ENCODE data around the gene HADHB. TPM values are rescaled to one million over a fixed set of nuclear protein-coding genes. Genes with fewer than 3 reads are reported as not detected.

Gene HADHB
- total RNA-seq, 1 experiment from 2014 or later, result 41.3 TPM

DNA sequence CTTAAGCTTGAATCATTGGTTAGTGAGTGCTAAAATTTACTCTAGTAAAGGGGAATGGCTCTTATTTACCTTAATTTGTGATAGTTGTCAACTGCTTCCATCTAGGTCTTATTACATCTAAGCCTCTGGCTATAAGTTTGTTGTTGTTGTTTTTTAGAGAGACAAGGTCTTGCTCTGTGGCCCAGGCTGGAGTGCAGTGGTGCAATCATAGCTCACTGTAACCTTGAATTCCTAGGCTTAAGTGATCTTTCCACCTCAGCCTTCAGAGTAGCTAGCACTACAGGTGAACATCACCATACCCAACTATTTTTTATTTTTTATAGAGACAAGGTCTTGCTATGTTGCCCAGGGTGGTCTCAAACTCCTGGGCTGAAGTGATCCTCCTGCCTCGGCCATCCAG, 6.9 kb upstream of the HADHB start:
- Histone ChIP-seq H2BK15ac (ENCODE audit: low read depth, low read length) (no peak overlapping the region), H3K27ac (ENCODE audit: insufficient read length, low read depth, low read length) (no peak overlapping the region), H2BK120ac (ENCODE audit: low read depth, low read length, poor library complexity, severe bottlenecking) (no peak overlapping the region), H3K18ac (ENCODE audit: insufficient read length, low read depth, low read length) (no peak overlapping the region), H4K5ac (ENCODE audit: insufficient read length, low read depth, low read length) (no peak overlapping the region), H3K79me2 (ENCODE audit: insufficient read depth, low read length) (peaks cover 5% of the 10 kb centered on the region; the same call in 1 of the 2 replicates), H3K9ac (ENCODE audit: extremely low read depth, insufficient read length, low read length) (no peak overlapping the region), H3K79me1 (ENCODE audit: insufficient read depth, low read depth, low read length, poor library complexity, severe bottlenecking) (no peaks in the 10 kb centered on the region), H2BK5ac (ENCODE audit: insufficient read length, low read length) (no peak overlapping the region), H3T11ph (ENCODE audit: low read length) (no peak overlapping the region), H3K23ac (ENCODE audit: insufficient read length, low read depth, low read length) (no peak overlapping the region), H3K4me1 (ENCODE audit: insufficient read depth, low read length) (no peaks in the 10 kb centered on the region), H4K8ac (replicated peaks; ENCODE audit: insufficient read length, low read depth, low read length) (no peak overlapping the region), H3K23me2 (ENCODE audit: insufficient read length, low read depth, low read length, poor library complexity, severe bottlenecking) (peaks cover 3% of the 10 kb centered on the region), H2BK12ac (ENCODE audit: insufficient read length, low read depth, low read length) (no peak overlapping the region), H4K91ac (ENCODE audit: insufficient read length, low read depth, low read length) (no peak overlapping the region), H3K4me2 (ENCODE audit: insufficient read depth, insufficient read length, low read length) (no peak overlapping the region), H3K4ac (ENCODE audit: low read depth, low read length) (no peak overlapping the region), H3K14ac (ENCODE audit: insufficient read depth, low read length) (no peak overlapping the region), H3K9me3 (ENCODE audit: control insufficient read depth, low read depth, low read length) (no peaks in the 10 kb centered on the region), H2BK20ac (ENCODE audit: low read depth, low read length, poor library complexity, severe bottlenecking) (no peak overlapping the region), H3K27me3 (ENCODE audit: insufficient read depth, low read length) (no peaks in the 10 kb centered on the region), H4K20me1 (ENCODE audit: control insufficient read depth, insufficient read depth, insufficient read length) (no peaks in the 10 kb centered on the region), H2AFZ (ENCODE audit: low read length) (no peak overlapping the region), H2AK5ac (ENCODE audit: insufficient read length, low read length) (no peak overlapping the region), H3K56ac (ENCODE audit: insufficient read length, low read depth, low read length) (no peak overlapping the region)
- TF ChIP-seq, protein P1, sequence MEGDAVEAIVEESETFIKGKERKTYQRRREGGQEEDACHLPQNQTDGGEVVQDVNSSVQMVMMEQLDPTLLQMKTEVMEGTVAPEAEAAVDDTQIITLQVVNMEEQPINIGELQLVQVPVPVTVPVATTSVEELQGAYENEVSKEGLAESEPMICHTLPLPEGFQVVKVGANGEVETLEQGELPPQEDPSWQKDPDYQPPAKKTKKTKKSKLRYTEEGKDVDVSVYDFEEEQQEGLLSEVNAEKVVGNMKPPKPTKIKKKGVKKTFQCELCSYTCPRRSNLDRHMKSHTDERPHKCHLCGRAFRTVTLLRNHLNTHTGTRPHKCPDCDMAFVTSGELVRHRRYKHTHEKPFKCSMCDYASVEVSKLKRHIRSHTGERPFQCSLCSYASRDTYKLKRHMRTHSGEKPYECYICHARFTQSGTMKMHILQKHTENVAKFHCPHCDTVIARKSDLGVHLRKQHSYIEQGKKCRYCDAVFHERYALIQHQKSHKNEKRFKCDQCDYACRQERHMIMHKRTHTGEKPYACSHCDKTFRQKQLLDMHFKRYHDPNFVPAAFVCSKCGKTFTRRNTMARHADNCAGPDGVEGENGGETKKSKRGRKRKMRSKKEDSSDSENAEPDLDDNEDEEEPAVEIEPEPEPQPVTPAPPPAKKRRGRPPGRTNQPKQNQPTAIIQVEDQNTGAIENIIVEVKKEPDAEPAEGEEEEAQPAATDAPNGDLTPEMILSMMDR (conservative IDR thresholded peaks at IDR 0.05), result no peak
- no CpG with 5 or more reads among the region's 1 CpG for WGBS (ENCODE audit: extremely low coverage, insufficient read length, low lambda C conversion rate)
- Mint-ChIP-seq H3K36me3 (ENCODE audit: insufficient read depth in 1 of 3, low read depth in 3 of 3) (peaks cover 18 to 48% (median 19%) of the 10 kb centered on the region in 3 experiments; a peak in 6 of 7 replicates), H3K9me3 (no peaks in the 10 kb centered on the region), H3K4me3 (no peak overlapping the region), H3K27me3 (ENCODE audit: low read depth) (no peaks in the 10 kb centered on the region), H3K4me1 (peaks cover 12% of the 10 kb centered on the region in 2 experiments), H3K27ac (no peak overlapping the region)
- DNase-seq, result no peak

All from H9 (cell line).